Nephron (organoid): Measurements from ENCODE around the gene L3MBTL4.

Source experiments
- H3K27ac Mint-ChIP-seq, 3 experiments: 2 replicates each; pipeline ENCODE4 v1.8.0; 2020; ENCODE audit warnings: mixed read lengths in 3 of 3, mild to moderate bottlenecking in 2 of 3, moderate library complexity in 1 of 3
- H3K27me3 Mint-ChIP-seq: 2 replicates; pipeline ENCODE4 v1.8.0; 2021; ENCODE audit warnings: low read depth, mild to moderate bottlenecking, moderate library complexity, mixed read lengths
- H3K36me3 Mint-ChIP-seq: 2 replicates; pipeline ENCODE4 v1.8.0; 2020; ENCODE audit warnings: low read depth, mixed read lengths
- H3K4me1 Mint-ChIP-seq: 2 replicates; pipeline ENCODE4 v1.8.0; 2020; ENCODE audit warnings: mixed read lengths
- H3K4me3 Mint-ChIP-seq, 3 experiments: 2 replicates each; pipeline ENCODE4 v1.8.0; 2020; ENCODE audit warnings: mild to moderate bottlenecking in 3 of 3, mixed read lengths in 3 of 3, moderate library complexity in 2 of 3
- H3K9me3 Mint-ChIP-seq: 2 replicates; pipeline ENCODE4 v1.8.0; 2020; ENCODE audit warnings: mixed read lengths
- TF ChIP-seq, protein P1 (sequence below), 3 experiments: fragments of 200-600 bp; sonication (generic); IDR thresholded peaks; one replicate each; pipeline ENCODE4 v1.5.0; 2021; ENCODE audit warnings: antibody characterized with exemption in 3 of 3; ENCODE audit not compliant: unreplicated experiment in 3 of 3

The L3MBTL4 gene

DNA sequence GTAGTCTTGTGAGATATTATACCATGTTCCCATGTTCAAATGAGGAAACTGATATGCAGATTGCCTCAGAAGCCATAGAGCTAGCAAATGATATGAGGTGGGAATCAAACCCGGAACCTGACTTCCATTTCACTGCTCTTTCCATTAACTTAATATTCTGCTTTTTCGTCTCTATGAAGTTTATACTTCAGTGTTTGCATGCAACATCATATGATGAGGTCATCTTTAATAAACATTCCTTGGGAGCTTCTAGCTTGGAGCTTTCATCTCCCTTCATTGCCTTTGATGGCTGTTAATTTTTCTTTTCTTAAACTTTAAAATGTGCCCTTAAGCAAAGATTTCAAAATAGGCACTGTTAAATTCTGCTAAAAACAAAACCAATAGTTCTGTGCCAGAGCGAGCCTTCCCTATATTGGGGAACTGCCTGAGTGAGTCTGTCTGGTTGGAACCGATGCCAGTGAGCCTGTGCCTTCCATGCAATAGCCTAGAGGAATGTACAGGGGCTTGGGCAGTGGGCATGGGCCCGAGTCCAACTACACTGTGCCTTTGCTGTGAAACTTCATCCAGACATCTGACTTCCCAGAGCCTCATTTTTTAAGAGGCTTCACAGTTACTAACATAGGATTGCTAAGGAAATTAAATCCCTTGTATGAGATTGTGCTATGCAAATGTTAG, 428.3 kb downstream of the L3MBTL4 start:
- Mint-ChIP-seq H3K27ac (no peak overlapping the region), H3K9me3 (no peaks in the 10 kb centered on the region), H3K4me1 (peaks cover 6% of the 10 kb centered on the region), H3K27me3 (peaks cover 7% of the 10 kb centered on the region), H3K4me3 (no peak overlapping the region), H3K36me3 (no peaks in the 10 kb centered on the region)
- TF ChIP-seq, protein P1, sequence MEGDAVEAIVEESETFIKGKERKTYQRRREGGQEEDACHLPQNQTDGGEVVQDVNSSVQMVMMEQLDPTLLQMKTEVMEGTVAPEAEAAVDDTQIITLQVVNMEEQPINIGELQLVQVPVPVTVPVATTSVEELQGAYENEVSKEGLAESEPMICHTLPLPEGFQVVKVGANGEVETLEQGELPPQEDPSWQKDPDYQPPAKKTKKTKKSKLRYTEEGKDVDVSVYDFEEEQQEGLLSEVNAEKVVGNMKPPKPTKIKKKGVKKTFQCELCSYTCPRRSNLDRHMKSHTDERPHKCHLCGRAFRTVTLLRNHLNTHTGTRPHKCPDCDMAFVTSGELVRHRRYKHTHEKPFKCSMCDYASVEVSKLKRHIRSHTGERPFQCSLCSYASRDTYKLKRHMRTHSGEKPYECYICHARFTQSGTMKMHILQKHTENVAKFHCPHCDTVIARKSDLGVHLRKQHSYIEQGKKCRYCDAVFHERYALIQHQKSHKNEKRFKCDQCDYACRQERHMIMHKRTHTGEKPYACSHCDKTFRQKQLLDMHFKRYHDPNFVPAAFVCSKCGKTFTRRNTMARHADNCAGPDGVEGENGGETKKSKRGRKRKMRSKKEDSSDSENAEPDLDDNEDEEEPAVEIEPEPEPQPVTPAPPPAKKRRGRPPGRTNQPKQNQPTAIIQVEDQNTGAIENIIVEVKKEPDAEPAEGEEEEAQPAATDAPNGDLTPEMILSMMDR (IDR thresholded peaks at IDR 0.05; ENCODE audit: unreplicated experiment in 3 of 3): no peak

DNA sequence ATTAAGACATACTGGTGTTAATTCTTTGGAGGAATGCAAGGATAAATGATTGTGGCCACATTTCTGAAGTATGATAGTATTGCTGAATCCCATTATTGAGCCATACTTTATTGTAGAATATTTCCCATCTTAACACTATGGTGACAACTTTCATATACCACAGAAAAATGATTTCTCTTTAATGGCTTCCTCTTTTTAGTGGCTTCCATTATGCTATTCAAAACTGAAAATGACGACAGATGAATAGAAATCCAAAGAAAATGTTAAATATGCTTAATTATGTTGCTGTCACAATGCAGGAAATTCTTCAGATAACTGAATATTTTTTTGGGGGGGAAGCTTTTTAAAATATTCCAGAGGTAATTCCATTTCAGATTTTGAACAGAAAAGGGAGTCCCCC, 430.5 kb downstream of the L3MBTL4 start:
- Mint-ChIP-seq H3K4me3 (no peak overlapping the region), H3K27ac (no peak overlapping the region), H3K27me3 (peaks cover 10% of the 10 kb centered on the region), H3K9me3 (no peaks in the 10 kb centered on the region), H3K36me3 (no peaks in the 10 kb centered on the region), H3K4me1 (peaks cover 6% of the 10 kb centered on the region)
- TF ChIP-seq, protein P1 (IDR thresholded peaks at IDR 0.05; ENCODE audit: unreplicated experiment in 3 of 3): no peak

DNA sequence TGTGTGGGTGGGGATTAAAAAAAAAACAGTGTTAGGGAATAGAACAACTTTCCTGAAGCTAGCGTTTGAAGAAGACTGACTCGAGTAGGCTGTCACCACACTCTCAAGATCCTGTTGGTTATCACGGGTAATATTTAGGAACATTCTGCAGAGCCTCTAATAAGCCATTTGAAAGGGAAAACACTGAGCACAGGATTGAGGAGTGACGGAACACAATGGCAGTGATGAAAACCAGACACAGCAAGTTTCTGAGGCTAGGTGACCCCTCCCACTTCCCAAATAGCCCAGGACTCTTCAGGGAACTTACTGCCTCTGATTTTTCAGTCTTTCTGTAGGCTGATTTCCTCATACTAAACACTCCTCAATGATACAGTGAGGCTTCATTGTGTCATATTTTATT, 431.2 kb downstream of the L3MBTL4 start:
- peaks cover 10% of the 10 kb centered on the region for H3K27me3 Mint-ChIP-seq
- no peak overlapping the region for H3K4me3 Mint-ChIP-seq
- H3K9me3 Mint-ChIP-seq: no peaks in the 10 kb centered on the region
- no peak overlapping the region for H3K27ac Mint-ChIP-seq
- H3K4me1 Mint-ChIP-seq: peaks cover 6% of the 10 kb centered on the region
- TF ChIP-seq, protein P1 (IDR thresholded peaks at IDR 0.05; ENCODE audit: unreplicated experiment in 3 of 3): no peak
- no peaks in the 10 kb centered on the region for H3K36me3 Mint-ChIP-seq

DNA sequence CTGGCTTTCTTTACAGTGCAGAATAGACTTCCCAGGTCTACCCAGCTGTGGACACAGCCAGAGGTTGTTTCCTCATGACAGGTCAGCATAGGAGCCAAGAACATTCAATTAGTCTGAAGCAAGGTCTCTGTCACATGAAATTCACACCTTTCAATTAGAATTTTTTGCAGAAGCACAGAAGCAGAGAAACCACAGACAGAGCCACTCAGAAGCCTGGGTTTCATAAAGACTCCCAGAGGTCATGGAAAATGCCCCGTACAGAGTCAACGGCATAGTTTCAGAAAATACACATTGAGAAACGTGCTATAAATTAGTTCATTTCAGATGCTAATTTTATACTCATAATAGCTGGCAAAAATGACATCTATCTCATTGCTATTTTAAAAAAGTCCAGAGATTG, 432.4 kb downstream of the L3MBTL4 start:
- no peak overlapping the region for H3K27ac Mint-ChIP-seq
- H3K4me3 Mint-ChIP-seq: no peak overlapping the region

DNA sequence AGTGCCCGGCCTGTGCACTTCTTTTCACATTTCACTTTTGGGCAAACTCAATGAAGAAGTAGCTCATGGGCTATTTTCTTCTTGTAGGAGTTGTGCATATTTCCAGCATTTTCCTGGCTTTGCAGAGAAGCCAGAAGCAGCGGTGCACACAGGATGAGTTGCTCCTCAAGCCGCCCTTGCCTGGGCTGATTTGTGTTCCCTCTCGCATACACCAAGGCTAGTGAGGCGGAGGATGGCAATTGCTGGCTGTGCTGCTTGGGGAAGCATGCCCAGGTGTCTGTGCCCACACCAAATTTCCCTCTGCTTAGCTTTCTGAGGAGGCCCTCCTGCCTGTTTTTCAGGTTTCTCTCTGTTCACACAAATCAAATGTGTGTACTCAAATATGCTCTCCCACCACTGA, 434.0 kb downstream of the L3MBTL4 start:
- Mint-ChIP-seq H3K9me3 (no peaks in the 10 kb centered on the region), H3K27ac (no peak overlapping the region), H3K4me1 (no peaks in the 10 kb centered on the region), H3K36me3 (no peaks in the 10 kb centered on the region), H3K27me3 (peaks cover 10% of the 10 kb centered on the region), H3K4me3 (no peak overlapping the region)
- TF ChIP-seq, protein P1 (IDR thresholded peaks at IDR 0.05; ENCODE audit: unreplicated experiment in 3 of 3): no peak

More for the DNA sequence above, 432.4 kb downstream of the L3MBTL4 start:
- Mint-ChIP-seq H3K27me3 (peaks cover 10% of the 10 kb centered on the region), H3K36me3 (no peaks in the 10 kb centered on the region), H3K9me3 (no peaks in the 10 kb centered on the region), H3K4me1 (peaks cover 2% of the 10 kb centered on the region)
- TF ChIP-seq, protein P1 (IDR thresholded peaks at IDR 0.05; ENCODE audit: unreplicated experiment in 3 of 3): no peak

DNA sequence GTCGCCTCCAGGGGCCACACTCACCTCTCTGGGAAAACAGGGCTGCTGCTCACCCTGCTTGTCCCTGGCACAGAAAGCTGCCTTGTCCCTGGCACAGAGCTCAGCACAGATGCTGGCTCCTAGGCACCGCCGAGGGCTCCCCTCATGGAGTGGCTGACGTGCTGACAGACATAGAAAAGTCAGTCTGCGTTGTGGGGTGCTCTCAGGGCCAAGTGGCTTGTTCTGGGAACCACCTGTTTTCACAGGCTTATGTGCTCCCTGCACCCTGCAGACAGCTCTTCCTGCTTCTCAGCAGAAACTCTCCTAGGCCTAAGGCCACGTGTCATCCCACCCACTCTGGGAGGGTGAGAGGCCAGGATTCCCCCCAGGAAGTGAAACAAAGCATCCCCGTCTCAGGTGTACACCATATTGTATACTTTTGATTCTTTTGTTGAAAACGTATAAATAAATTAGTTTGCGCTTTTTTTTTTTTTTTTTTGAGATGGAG, 434.7 kb downstream of the L3MBTL4 start:
- Mint-ChIP-seq H3K9me3 (no peaks in the 10 kb centered on the region), H3K36me3 (no peaks in the 10 kb centered on the region), H3K4me3 (no peak overlapping the region), H3K4me1 (no peaks in the 10 kb centered on the region), H3K27me3 (peaks cover 13% of the 10 kb centered on the region), H3K27ac (no peak overlapping the region)
- TF ChIP-seq, protein P1 (IDR thresholded peaks at IDR 0.05; ENCODE audit: unreplicated experiment in 3 of 3): no peak
